C4-2B (cell line): Measurements from ENCODE around the gene TLCD1.

Source experiments
- H3K27ac ChIP-seq: fragments of 450-650 bp; 2 replicates; pipeline ENCODE4 v1.5.1; 2017
- CTCF ChIP-seq: fragments of 450-650 bp; conservative IDR thresholded peaks from 2 replicates; pipeline ENCODE4 v1.5.1; 2017; ENCODE audit warnings: mild to moderate bottlenecking
- ZFX ChIP-seq: fragments of 450-650 bp; IDR thresholded peaks from 2 replicates; pipeline ENCODE4 v1.6.1; 2017

Gene TLCD1

GRCh38 chr17:28700830-28701492 lies 25.1 kb downstream of the TLCD1 start:
- H3K27ac ChIP-seq = no peak overlapping the region
- TF ChIP-seq ZFX (no peak), CTCF (no peak)

GRCh38 chr17:28700278-28700677 lies 25.8 kb downstream of the TLCD1 start:
- H3K27ac ChIP-seq = no peak overlapping the region
- TF ChIP-seq ZFX (no peak), CTCF (no peak)

- H3K27ac ChIP-seq = no peak overlapping the region
- TF ChIP-seq ZFX = no peak
- no peak for TF ChIP-seq CTCF
These were observed 27.6 kb downstream of the TLCD1 start for GRCh38 chr17:28698253-28698941.

- H3K27ac ChIP-seq = no peak overlapping the region
These were observed 32.2 kb downstream of the TLCD1 start for GRCh38 chr17:28693869-28694268.

GRCh38 chr17:28689011-28689410 lies 37.0 kb downstream of the TLCD1 start:
- TF ChIP-seq ZFX (no peak), CTCF (no peak)
- H3K27ac ChIP-seq = no peak overlapping the region

More at GRCh38 chr17:28693869-28694268, 32.2 kb downstream of the TLCD1 start:
- TF ChIP-seq CTCF (no peak), ZFX (no peak)

GRCh38 chr17:28688481-28688880 lies 37.6 kb downstream of the TLCD1 start:
- no peak for TF ChIP-seq ZFX
- TF ChIP-seq CTCF = no peak
- no peak overlapping the region for H3K27ac ChIP-seq

- TF ChIP-seq CTCF (no peak), ZFX (no peak)
- no peak overlapping the region for H3K27ac ChIP-seq
These were observed 39.7 kb downstream of the TLCD1 start for GRCh38 chr17:28686296-28686695.
